OCI-LY7 (cell line): ENCODE measurements around the gene MICB. TPM values are rescaled to one million over a fixed set of nuclear protein-coding genes. Genes with fewer than 3 reads are reported as not detected.

Source experiments
- BruUV-seq: library from RNA; stranded (reverse); fragments of 400-500 nt; replicated peaks from 2 replicates; lab custom pipeline; 2021; lab: Mats Ljungman, UMichigan
- CTCF ChIA-PET: fragments of 300-600 bp; sonication (Branson Sonifier 250); formaldehyde crosslinking; loops from one replicate; lab custom pipeline; 2022; ENCODE audit warnings: antibody characterized with exemption; ENCODE audit not compliant: unreplicated experiment; lab: Charles Lee
- POLR2A ChIA-PET: fragments of 300-600 bp; sonication (Branson Sonifier 250); formaldehyde crosslinking; loops from one replicate; lab custom pipeline; 2022; ENCODE audit warnings: antibody characterized with exemption; lab: Charles Lee
- DNase-seq: peaks from one replicate; pipeline ENCODE4 v3.0.0-alpha.2; 2015; ENCODE audit warnings: low spot score
- H2AFZ ChIP-seq: fragments of 200-600 bp; sonication (generic), shearing (Covaris generic); 2 replicates; pipeline ENCODE4 v1.6.1; 2014; ENCODE audit warnings: mild to moderate bottlenecking, antibody characterized with exemption, low read length, moderate library complexity
- H3K27ac ChIP-seq: fragments of 200-600 bp; sonication (generic); 2 replicates; pipeline ENCODE4 v1.5.1; 2014; ENCODE audit warnings: mixed run types, low read depth, mild to moderate bottlenecking, moderate library complexity, low read length, inconsistent platforms; ENCODE audit not compliant: poor library complexity, severe bottlenecking
- H3K36me3 ChIP-seq: fragments of 200-600 bp; sonication (generic); 2 replicates; pipeline ENCODE4 v1.6.1; 2014; ENCODE audit warnings: mild to moderate bottlenecking, antibody characterized with exemption, low read length, moderate library complexity, mixed read lengths; ENCODE audit not compliant: insufficient read depth
- H3K4me1 ChIP-seq: fragments of 200-600 bp; sonication (generic); 2 replicates; pipeline ENCODE4 v1.5.1; 2014; ENCODE audit warnings: mild to moderate bottlenecking, low read length; ENCODE audit not compliant: insufficient read depth, poor library complexity, severe bottlenecking
- H3K4me2 ChIP-seq: fragments of 200-600 bp; sonication (generic); 2 replicates; pipeline ENCODE4 v1.6.1; 2014; ENCODE audit warnings: mild to moderate bottlenecking, low read length
- H3K4me3 ChIP-seq: fragments of 200-600 bp; sonication (generic); 2 replicates; pipeline ENCODE4 v1.5.1; 2014; ENCODE audit warnings: mild to moderate bottlenecking, low read depth, low read length; ENCODE audit not compliant: poor library complexity, severe bottlenecking
- H3K79me2 ChIP-seq: fragments of 200-600 bp; sonication (generic); 2 replicates; pipeline ENCODE4 v1.6.1; 2016; ENCODE audit warnings: low read depth, mild to moderate bottlenecking, low read length, moderate library complexity, mixed read lengths; ENCODE audit not compliant: insufficient read depth
- H3K9me2 ChIP-seq: fragments of 200-600 bp; sonication (generic); 2 replicates; pipeline ENCODE4 v1.6.1; 2016; ENCODE audit warnings: mild to moderate bottlenecking, low read length, mixed read lengths; ENCODE audit not compliant: insufficient read depth
- H3K9me3 ChIP-seq: fragments of 200-600 bp; sonication (generic); 2 replicates; pipeline ENCODE4 v1.6.1; 2014; ENCODE audit warnings: mild to moderate bottlenecking, mixed run types, low read length, mixed read lengths
- H4K20me1 ChIP-seq: fragments of 200-600 bp; sonication (generic); 2 replicates; pipeline ENCODE4 v1.6.1; 2014; ENCODE audit warnings: mild to moderate bottlenecking, antibody characterized with exemption, low read length, moderate library complexity, mixed read lengths; ENCODE audit not compliant: insufficient read depth
- CTCF ChIP-seq: fragments of 200-600 bp; sonication (generic); conservative IDR thresholded peaks from 2 replicates; pipeline ENCODE4 v1.5.1; 2014; ENCODE audit warnings: mild to moderate bottlenecking, antibody characterized with exemption, low read length, moderate library complexity, mixed read lengths
- EZH2phosphoT487 ChIP-seq: fragments of 200-600 bp; sonication (generic); IDR thresholded peaks from 2 replicates; pipeline ENCODE4 v1.6.1; 2018; ENCODE audit warnings: low read depth, borderline replicate concordance, mild to moderate bottlenecking, mixed run types, antibody characterized with exemption, low read length, moderate library complexity, mixed read lengths
- intact Hi-C: fragments of 100-400 bp; cut with micrococcal nuclease; formaldehyde crosslinking; loops from one replicate; pipeline ENCODE4 v1.10.0; 2022; ENCODE audit not compliant: unreplicated experiment
- total RNA-seq, 2 experiments: library from RNA; depleted of rRNA in 1 of 2; stranded (reverse); fragments of >200 nt in 1 of 2; shearing (Covaris generic) in 1 of 2; gene quantifications; 2 replicates each; pipeline ENCODE4 v1.2.3, GENCODE V29; 2014 to 2022

MICB gene
- total RNA-seq, 2 experiments from 2014 or later = 26.3 to 32.4 TPM

- Histone ChIP-seq H3K9me2 (no peaks in the 10 kb centered on the region), H3K27ac (no peak overlapping the region), H3K4me1 (peaks cover 31% of the 10 kb centered on the region), H4K20me1 (no peaks in the 10 kb centered on the region), H3K4me3 (no peak overlapping the region), H3K79me2 (no peaks in the 10 kb centered on the region), H2AFZ (no peak overlapping the region), H3K9me3 (no peaks in the 10 kb centered on the region), H3K36me3 (no peaks in the 10 kb centered on the region), H3K4me2 (peak overlapping the region; percentile 28)
- ChIA-PET CTCF (no interaction called here), POLR2A (no interaction called here)
- TF ChIP-seq CTCF = no peak
- no peak for TF ChIP-seq EZH2phosphoT487
- intact Hi-C loops = no loop called here
- BruUV-seq = no TSS peak
- DNase-seq = no peak
These were observed 18.6 kb upstream of the MICB start for GRCh38 chr6:31479151-31479932.

- Histone ChIP-seq H3K4me2 (no peak overlapping the region), H4K20me1 (no peaks in the 10 kb centered on the region), H3K9me2 (no peaks in the 10 kb centered on the region), H2AFZ (no peak overlapping the region), H3K27ac (no peak overlapping the region), H3K4me3 (no peak overlapping the region), H3K4me1 (peaks cover 31% of the 10 kb centered on the region), H3K9me3 (no peaks in the 10 kb centered on the region), H3K36me3 (no peaks in the 10 kb centered on the region), H3K79me2 (no peaks in the 10 kb centered on the region)
- intact Hi-C loops = no loop called here
- no TSS peak for BruUV-seq
- no peak for DNase-seq
- TF ChIP-seq CTCF (no peak), EZH2phosphoT487 (no peak)
- ChIA-PET POLR2A (no interaction called here), CTCF (no interaction called here)
These were observed 17.9 kb upstream of the MICB start for GRCh38 chr6:31479933-31480535.

- H3K36me3 ChIP-seq = no peaks in the 10 kb centered on the region
- H4K20me1 ChIP-seq = no peaks in the 10 kb centered on the region
- peaks cover 31% of the 10 kb centered on the region for H3K4me1 ChIP-seq
- CTCF ChIA-PET = no interaction called here
- H3K27ac ChIP-seq = no peak overlapping the region
- no peaks in the 10 kb centered on the region for H3K9me2 ChIP-seq
- POLR2A ChIA-PET = no interaction called here
- TF ChIP-seq EZH2phosphoT487 (no peak), CTCF (no peak)
- BruUV-seq = no TSS peak
- intact Hi-C loops = no loop called here
- no peak for DNase-seq
- H3K79me2 ChIP-seq = no peaks in the 10 kb centered on the region
- no peak overlapping the region for H3K4me3 ChIP-seq
- no peak overlapping the region for H2AFZ ChIP-seq
- no peaks in the 10 kb centered on the region for H3K9me3 ChIP-seq
- no peak overlapping the region for H3K4me2 ChIP-seq
These were observed 17.4 kb upstream of the MICB start for GRCh38 chr6:31480574-31480973.
